ENCODE measurements around the gene BAZ2B.
"Not testable (repeated sequence)": the region's sequence is repeated elsewhere in the genome, so short reads cannot be mapped to it uniquely, and the experiment has no call there.

BAZ2B gene

DNA sequence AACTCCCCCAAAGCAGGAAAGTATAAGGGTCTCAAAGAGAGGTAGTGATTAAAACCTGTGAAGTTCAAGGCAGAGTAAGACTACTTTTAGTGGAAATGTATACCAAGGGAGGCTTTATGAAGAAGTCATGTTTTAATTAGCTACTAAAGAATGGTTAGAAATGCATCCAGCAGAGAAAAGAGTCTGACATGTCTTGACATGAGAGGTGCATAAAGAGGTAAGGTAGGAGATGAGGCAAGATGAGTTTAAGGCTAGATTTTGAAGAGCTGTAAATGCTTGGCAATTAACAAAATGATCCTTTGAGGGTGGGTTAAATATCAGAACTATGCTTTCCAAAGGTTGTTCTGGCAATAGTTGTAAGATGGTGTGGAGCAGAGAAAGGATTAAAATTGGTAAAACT is 241.1 kb downstream of the BAZ2B start:
- TF ChIP-seq, protein P1, sequence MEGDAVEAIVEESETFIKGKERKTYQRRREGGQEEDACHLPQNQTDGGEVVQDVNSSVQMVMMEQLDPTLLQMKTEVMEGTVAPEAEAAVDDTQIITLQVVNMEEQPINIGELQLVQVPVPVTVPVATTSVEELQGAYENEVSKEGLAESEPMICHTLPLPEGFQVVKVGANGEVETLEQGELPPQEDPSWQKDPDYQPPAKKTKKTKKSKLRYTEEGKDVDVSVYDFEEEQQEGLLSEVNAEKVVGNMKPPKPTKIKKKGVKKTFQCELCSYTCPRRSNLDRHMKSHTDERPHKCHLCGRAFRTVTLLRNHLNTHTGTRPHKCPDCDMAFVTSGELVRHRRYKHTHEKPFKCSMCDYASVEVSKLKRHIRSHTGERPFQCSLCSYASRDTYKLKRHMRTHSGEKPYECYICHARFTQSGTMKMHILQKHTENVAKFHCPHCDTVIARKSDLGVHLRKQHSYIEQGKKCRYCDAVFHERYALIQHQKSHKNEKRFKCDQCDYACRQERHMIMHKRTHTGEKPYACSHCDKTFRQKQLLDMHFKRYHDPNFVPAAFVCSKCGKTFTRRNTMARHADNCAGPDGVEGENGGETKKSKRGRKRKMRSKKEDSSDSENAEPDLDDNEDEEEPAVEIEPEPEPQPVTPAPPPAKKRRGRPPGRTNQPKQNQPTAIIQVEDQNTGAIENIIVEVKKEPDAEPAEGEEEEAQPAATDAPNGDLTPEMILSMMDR (IDR thresholded peaks at IDR 0.05; ENCODE audit: insufficient read depth, low read depth, low read length, missing control alignments): no peak
- no peak overlapping the region for H3K4me3 ChIP-seq (ENCODE audit: low read length)
- DNase-seq (ENCODE audit: low read depth): peak; percentile 54

DNA sequence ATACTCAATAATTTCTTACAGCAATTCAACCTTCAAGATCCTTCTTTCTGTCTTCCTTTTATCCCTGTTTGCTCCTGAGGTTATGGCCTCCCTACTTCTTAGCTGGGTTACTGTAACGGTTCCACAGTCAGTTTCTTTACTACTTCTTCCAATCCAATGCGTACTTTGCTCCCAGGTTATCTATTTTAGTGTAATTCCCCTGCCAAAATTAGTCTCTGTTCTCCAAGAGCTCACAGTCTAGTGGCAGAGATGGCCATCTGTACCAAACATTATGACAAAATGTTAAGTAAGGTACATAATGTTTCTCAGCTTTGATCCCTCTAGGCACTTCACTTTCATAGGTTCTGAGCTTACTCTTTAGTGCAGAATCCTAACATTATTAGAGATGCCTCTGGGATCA is 244.8 kb downstream of the BAZ2B start:
- no peak for DNase-seq (ENCODE audit: low read depth)
- no peak overlapping the region for H3K4me3 ChIP-seq (ENCODE audit: low read length)
- TF ChIP-seq, protein P1 (IDR thresholded peaks at IDR 0.05; ENCODE audit: insufficient read depth, low read depth, low read length, missing control alignments): no peak

DNA sequence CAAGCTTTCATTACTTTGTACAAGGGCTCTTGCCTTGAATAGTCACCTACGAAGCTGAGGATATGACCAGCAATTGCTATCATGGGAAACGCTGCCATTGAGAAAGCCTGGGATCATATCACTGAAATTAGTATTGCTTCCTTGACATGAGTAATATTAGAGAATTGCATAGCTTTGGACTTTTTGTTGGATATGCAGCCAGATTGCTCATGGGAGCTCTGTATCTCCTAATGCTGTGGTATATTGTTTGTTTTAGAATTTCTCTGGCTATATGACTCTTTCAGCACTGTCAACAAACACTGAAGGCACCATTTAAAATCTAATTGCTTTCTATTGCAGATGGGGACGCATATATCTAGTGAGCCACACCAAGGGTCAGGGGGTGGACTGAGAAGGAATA is 249.8 kb downstream of the BAZ2B start:
- DNase-seq (ENCODE audit: low read depth): no peak
- TF ChIP-seq, protein P1 (IDR thresholded peaks at IDR 0.05; ENCODE audit: insufficient read depth, low read depth, low read length, missing control alignments): no peak
- H3K4me3 ChIP-seq (ENCODE audit: low read length): no peak overlapping the region

DNA sequence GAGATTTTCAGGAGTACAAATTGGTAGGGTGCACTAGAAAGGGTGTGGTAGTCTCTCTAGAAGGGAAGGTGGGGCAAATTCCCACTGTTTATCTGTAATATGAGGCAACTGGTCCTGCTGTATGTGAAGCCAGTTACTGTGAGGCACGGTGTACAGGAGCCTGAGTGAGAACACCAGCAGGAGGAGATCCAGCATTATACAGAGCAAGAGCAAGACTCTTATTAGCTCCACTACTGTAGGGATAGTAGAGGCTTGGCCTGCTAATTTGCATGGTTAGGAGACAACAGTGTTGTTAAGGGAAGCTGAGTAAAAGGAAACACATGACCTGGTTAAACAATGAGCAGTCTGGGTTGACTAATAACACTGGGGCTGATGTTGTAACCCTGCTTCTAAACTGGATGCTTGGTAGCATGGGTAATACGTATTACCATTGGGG is 253.5 kb downstream of the BAZ2B start:
- TF ChIP-seq, protein P1 (IDR thresholded peaks at IDR 0.05; ENCODE audit: insufficient read depth, low read depth, low read length, missing control alignments): no peak
- no peak overlapping the region for H3K4me3 ChIP-seq (ENCODE audit: low read length)
- DNase-seq (ENCODE audit: low read depth): peak; percentile 97

DNA sequence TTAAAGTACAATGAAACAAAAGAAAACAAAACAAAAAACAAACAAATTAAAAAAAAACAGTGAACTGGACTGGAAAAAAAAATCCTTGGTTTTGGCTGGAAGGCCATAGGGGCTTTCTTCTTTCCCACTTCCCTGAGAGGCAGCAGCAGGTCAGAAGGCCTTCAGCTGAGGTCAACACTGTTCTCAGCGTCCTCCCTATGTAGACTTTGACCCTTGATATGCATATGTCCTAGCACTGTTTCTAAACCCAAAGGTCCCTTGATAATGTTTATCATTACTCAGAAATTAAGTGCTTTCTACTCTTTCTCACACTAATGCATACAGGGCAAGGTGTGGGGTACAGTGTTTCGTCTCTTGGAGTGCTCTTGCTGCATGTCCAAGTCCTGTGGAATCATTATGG is 254.3 kb downstream of the BAZ2B start:
- TF ChIP-seq, protein P1 (IDR thresholded peaks at IDR 0.05; ENCODE audit: insufficient read depth, low read depth, low read length, missing control alignments): no peak
- no peak overlapping the region for H3K4me3 ChIP-seq (ENCODE audit: low read length)
- DNase-seq (ENCODE audit: low read depth): no peak

DNA sequence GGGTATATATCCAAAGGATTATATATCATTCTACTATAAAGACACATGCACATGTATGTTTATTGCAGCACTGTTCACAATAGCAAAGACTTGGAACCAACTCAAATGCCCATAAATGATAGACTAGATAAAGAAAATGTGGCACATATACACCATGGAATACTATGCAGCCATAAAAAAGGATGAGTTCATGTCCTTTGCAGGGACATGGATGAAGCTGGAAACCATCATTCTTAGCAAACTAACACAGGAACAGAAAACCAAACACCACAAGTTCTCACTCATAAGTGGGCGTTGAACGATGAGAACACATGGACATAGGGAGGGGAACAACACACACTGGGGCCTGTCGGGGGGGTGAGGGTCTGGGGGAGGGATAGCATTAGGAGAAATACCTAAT is 254.7 kb downstream of the BAZ2B start:
- not testable (repeated sequence) for DNase-seq (ENCODE audit: low read depth); H3K4me3 ChIP-seq (ENCODE audit: low read length)

DNA sequence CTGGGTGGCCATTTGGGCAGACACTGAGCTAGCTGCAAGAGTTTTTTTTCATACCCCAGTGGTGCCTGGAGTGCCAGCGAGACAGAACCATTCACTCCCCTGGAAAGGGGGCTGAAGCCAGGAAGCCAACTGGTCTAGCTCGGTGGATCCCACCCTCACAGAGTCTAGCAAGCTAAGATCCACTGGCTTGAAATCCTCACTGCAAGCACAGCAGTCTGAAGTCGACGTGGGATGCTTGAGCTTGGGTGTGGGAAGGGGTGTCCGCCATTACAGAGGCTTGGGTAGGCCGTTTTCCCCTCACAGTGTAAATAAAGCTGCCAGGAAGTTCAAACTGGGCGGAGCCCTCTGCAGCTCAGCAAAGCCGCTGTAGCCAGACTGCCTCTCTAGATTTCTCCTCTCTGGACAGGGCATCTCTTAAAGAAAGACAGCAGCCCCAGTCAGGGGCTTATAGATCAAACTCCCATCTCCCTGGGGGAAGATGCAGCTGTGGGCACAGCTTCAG is 260.2 kb downstream of the BAZ2B start:
- TF ChIP-seq, protein P1 (IDR thresholded peaks at IDR 0.05; ENCODE audit: insufficient read depth, low read depth, low read length, missing control alignments): no peak
- H3K4me3 ChIP-seq (ENCODE audit: low read length): no peak overlapping the region
- no peak for DNase-seq (ENCODE audit: low read depth)
